ENCODE data around the gene SCYGR2.

Gene SCYGR2

DNA sequence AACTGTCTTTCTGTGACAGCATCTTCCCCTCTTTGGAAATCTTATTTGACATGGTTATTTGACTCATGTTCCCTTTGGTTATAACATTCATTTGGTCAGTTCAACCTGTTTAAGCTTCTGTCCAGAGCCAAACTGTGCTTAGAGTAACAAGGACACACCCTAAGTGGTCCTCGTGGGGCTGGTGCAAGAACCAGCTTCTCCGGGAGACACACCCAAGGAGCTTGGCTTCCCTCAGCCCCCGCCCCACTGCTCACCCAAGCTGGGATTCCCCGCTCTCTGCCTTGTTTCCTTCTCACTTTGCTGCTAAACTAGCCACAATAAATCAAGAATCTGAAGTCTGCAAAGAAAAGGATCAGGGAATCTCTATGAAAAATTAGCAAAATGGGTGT, 14.6 kb downstream of the SCYGR2 start:
- no peak for DNase-seq

DNA sequence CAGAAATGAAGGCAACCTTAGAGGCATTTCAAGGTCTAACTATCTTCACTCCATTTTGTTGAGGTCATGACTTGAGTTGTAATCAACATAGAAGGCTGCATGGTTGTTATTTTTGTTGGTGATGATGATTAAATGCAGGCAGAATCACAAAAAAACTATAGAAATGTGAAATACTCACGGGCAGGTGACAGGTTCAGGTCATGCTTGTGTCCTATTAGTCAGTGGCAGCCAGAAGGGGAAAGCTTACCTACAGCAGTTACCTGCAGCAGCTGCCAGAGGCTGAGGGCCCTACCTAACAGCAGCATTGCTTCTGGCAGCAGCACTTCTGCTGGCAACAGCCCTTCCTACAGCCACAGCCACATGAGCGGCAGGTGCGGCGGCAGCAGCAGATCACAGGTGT, 15.6 kb downstream of the SCYGR2 start:
- DNase-seq: no peak

GRCh38 chr2:227614740-227615139, 16.0 kb downstream of the SCYGR2 start, which contains the start of gene SCYGR3:
TSS of gene SCYGR3 (minus strand) at chr2:227614840. CDS start at chr2:227614840, 0 bp downstream.
- no peak for DNase-seq

- DNase-seq: no peak
Observed at GRCh38 chr2:227615181-227615580, 16.5 kb downstream of the SCYGR2 start.

DNA sequence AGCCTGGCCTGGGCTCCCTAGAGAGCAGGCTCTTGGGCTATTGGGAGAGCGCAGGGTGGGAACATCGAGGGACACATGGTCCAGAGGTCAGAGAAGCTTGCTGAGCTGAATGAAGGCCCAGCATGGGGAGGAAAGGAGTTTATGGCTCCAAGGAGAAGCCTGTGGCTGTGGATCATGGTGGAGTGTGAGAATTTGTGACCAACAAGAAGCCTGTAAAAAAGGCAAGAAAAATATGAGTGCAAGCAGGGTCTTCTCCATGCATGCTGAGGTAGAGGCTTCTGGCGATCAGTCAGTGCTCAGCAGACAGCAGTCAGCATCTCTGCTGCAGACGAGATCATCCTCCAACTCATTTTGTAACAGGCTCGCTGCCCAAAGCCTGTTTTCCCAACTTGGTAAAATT, 17.2 kb downstream of the SCYGR2 start:
- no peak for DNase-seq

- DNase-seq: no peak
Observed at GRCh38 chr2:227616631-227617030, 17.9 kb downstream of the SCYGR2 start.

GRCh38 chr2:227617316-227618230, 18.9 kb downstream of the SCYGR2 start, which contains the start of gene SCYGR4:
TSS of gene SCYGR4 (plus strand) at chr2:227617498. CDS start at chr2:227617498, 0 bp downstream.
- DNase-seq: no peak

- DNase-seq: no peak
Observed at GRCh38 chr2:227623226-227623625, 24.5 kb downstream of the SCYGR2 start.

DNA sequence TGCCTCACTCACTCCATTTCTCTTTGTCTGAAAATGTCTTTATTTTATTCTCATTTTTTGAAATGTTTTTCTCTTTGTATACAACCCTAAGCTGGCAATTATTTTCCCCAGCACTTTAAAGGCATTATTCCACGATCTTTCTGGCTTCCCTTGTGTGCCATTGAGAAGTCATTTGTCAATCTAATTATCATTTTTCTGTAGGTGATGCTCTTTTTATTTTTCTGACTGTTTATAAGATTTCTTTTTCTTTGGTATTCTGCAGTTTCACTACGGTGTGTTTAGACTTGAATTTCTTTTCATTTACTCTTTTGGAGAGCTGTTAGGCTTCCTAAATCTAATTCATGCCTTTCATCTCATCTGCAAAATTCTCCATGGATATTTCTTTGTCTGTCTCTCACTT, 26.7 kb downstream of the SCYGR2 start:
- no peak for DNase-seq

GRCh38 chr2:227626580-227627151, 28.0 kb downstream of the SCYGR2 start:
- no peak for DNase-seq

- DNase-seq: peak; percentile 69
Observed at GRCh38 chr2:227627769-227628168, 29.1 kb downstream of the SCYGR2 start.

GRCh38 chr2:227629435-227629834, 30.7 kb downstream of the SCYGR2 start:
- no peak for DNase-seq

DNA sequence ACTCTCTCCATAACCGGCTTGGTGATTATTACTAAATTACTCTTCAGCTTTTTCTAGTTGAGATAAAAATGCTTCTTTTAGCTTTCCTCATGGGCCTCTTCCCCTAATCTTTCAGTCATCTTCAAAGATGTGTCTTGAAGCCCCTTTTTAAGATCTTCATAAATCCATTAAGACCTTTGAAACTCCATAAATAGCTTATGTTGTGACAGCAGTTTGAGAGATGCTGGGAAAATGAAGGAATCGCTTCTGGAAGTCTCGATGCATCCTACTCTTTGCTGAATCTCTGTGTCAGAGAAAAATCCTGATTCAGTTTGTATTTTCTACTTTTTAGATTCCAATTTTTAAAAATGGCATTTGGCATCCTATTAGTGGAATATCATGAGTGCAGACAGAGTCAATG, 31.6 kb downstream of the SCYGR2 start:
- no peak for DNase-seq

GRCh38 chr2:227632827-227633226, 34.1 kb downstream of the SCYGR2 start:
- no peak for DNase-seq

DNA sequence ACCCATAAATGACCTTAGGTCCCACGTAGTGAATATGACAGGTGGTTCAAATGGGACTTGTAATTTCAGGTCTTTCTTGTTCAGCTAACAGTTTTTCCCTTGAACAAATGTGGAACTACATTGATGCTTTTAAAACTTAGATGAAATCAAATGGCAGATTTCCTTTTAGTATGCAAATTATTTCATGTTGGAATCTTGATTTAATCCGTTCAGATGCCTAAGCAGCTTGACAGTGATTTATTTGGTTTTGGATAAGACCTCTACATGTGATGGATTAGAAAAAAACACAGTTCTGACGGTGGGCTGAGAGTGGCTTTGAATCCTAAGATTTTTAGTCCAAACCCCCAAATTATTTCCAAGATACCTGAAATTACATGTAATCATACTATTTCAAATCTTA, 35.5 kb downstream of the SCYGR2 start:
- DNase-seq: no peak

DNA sequence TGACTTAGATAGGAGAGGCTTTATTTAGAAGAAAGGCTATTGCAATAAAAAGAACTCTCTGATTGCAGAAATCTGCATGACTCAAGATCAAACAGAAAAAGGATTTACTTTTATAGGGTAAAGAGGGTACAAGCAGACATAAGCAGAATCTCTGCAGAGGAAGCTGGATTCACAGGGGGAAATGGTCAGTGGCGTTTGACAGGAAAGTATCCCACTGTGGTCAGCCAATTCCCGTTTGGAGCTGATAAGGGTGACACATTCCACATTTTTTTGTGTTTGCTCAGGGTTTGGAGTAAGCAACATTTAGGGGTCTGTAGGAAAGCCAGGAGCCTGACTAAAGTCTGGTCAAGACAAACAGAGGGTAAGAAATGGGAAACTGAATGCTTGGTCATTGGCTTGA, 44.0 kb downstream of the SCYGR2 start:
- no peak for DNase-seq

- no peak for DNase-seq
Observed at GRCh38 chr2:227643990-227644551, 45.4 kb downstream of the SCYGR2 start.
